Osteoblast (primary cell): ENCODE results near the gene CDH4. TPM values are rescaled to one million over a fixed set of nuclear protein-coding genes. Genes with fewer than 3 reads are reported as not detected.

Source experiments
- DNase-seq: peaks from one replicate; pipeline ENCODE4 v3.0.0; 2011; ENCODE audit warnings: low spot score, mixed read lengths; ENCODE audit not compliant: insufficient read length; ENCODE audit errors: missing footprints
- H2AFZ ChIP-seq: 2 replicates; pipeline ENCODE4 v1.6.0; 2011; ENCODE audit warnings: mild to moderate bottlenecking, low read length
- H3K27ac ChIP-seq: 2 replicates; pipeline ENCODE4 v1.5.1; 2011; ENCODE audit warnings: mild to moderate bottlenecking, low read depth, low read length, moderate library complexity
- H3K27me3 ChIP-seq: 2 replicates; pipeline ENCODE4 v1.6.0; 2012; ENCODE audit warnings: mild to moderate bottlenecking, control low read depth, inconsistent platforms, low read length, moderate library complexity; ENCODE audit not compliant: insufficient read depth
- H3K36me3 ChIP-seq: 2 replicates; pipeline ENCODE4 v1.5.1; 2011; ENCODE audit warnings: mild to moderate bottlenecking, low read length, control low read depth, moderate library complexity; ENCODE audit not compliant: insufficient read depth
- H3K4me1 ChIP-seq: 2 replicates; pipeline ENCODE4 v1.5.1; 2011; ENCODE audit warnings: mild to moderate bottlenecking, low read length, control low read depth, moderate library complexity; ENCODE audit not compliant: insufficient read depth
- H3K4me2 ChIP-seq: 2 replicates; pipeline ENCODE4 v1.6.0; 2011; ENCODE audit warnings: mild to moderate bottlenecking, low read length; ENCODE audit not compliant: insufficient read depth
- H3K4me3 ChIP-seq: fragments of 200-600 bp; sonication (generic); 3 replicates; pipeline ENCODE4 v1.5.1; 2012; ENCODE audit warnings: mild to moderate bottlenecking, low read length, inconsistent platforms; ENCODE audit not compliant: insufficient read depth
- H3K79me2 ChIP-seq: 2 replicates; pipeline ENCODE4 v1.6.0; 2012; ENCODE audit warnings: mild to moderate bottlenecking, low read length, control low read depth, inconsistent platforms; ENCODE audit not compliant: insufficient read depth
- H3K9me3 ChIP-seq: 2 replicates; pipeline ENCODE4 v1.5.1; 2011; ENCODE audit warnings: low read depth, low read length, control low read depth
- H4K20me1 ChIP-seq: 2 replicates; pipeline ENCODE4 v1.6.0; 2012; ENCODE audit warnings: mild to moderate bottlenecking, low read length, control low read depth; ENCODE audit not compliant: insufficient read depth
- CTCF ChIP-seq: IDR thresholded peaks from 2 replicates; pipeline ENCODE4 v1.5.1; 2011; ENCODE audit warnings: mild to moderate bottlenecking, low read depth, low read length, moderate library complexity; ENCODE audit errors: extremely low read depth
- total RNA-seq: library from RNA; depleted of rRNA; stranded (reverse); fragments of >200 nt; gene quantifications from 2 replicates; pipeline ENCODE4 v1.2.3, GENCODE V29; 2012

Gene CDH4
- total RNA-seq, 1 donor: 1.1 TPM

- no peak overlapping the region for H3K4me2 ChIP-seq
- H3K4me1 ChIP-seq: no peaks in the 10 kb centered on the region
- no peak overlapping the region for H2AFZ ChIP-seq
- H3K9me3 ChIP-seq: no peaks in the 10 kb centered on the region
- no peaks in the 10 kb centered on the region for H3K79me2 ChIP-seq
- no peaks in the 10 kb centered on the region for H3K27me3 ChIP-seq
- H3K4me3 ChIP-seq: no peak overlapping the region
- H3K27ac ChIP-seq: no peak overlapping the region
- no peaks in the 10 kb centered on the region for H4K20me1 ChIP-seq
- DNase-seq: no peak
- no peak for TF ChIP-seq CTCF
- H3K36me3 ChIP-seq: no peaks in the 10 kb centered on the region
Measured at GRCh38 chr20:61487346-61487996, 235.4 kb downstream of the CDH4 start.

- no peak overlapping the region for H3K4me2 ChIP-seq
- no peak overlapping the region for H3K27ac ChIP-seq
- no peaks in the 10 kb centered on the region for H3K9me3 ChIP-seq
- no peak overlapping the region for H2AFZ ChIP-seq
- no peak for DNase-seq
- no peaks in the 10 kb centered on the region for H3K36me3 ChIP-seq
- no peak overlapping the region for H3K4me3 ChIP-seq
- no peaks in the 10 kb centered on the region for H3K4me1 ChIP-seq
- TF ChIP-seq CTCF: no peak
- no peaks in the 10 kb centered on the region for H3K79me2 ChIP-seq
- H4K20me1 ChIP-seq: no peaks in the 10 kb centered on the region
- no peaks in the 10 kb centered on the region for H3K27me3 ChIP-seq
Measured at GRCh38 chr20:61487997-61488371, 235.9 kb downstream of the CDH4 start.

GRCh38 chr20:61490721-61491120 is 238.7 kb downstream of the CDH4 start:
- H3K4me3 ChIP-seq: no peak overlapping the region
- no peak overlapping the region for H3K4me2 ChIP-seq
- H3K79me2 ChIP-seq: no peaks in the 10 kb centered on the region
- no peaks in the 10 kb centered on the region for H3K27me3 ChIP-seq
- H3K27ac ChIP-seq: no peak overlapping the region
- H4K20me1 ChIP-seq: no peaks in the 10 kb centered on the region
- H3K36me3 ChIP-seq: no peaks in the 10 kb centered on the region
- no peaks in the 10 kb centered on the region for H3K9me3 ChIP-seq
- no peaks in the 10 kb centered on the region for H3K4me1 ChIP-seq
- no peak for DNase-seq
- TF ChIP-seq CTCF: no peak
- no peak overlapping the region for H2AFZ ChIP-seq

- H4K20me1 ChIP-seq: no peaks in the 10 kb centered on the region
- DNase-seq: no peak
- no peaks in the 10 kb centered on the region for H3K4me1 ChIP-seq
Measured at GRCh38 chr20:61492065-61492464, 240.0 kb downstream of the CDH4 start.

More at GRCh38 chr20:61492065-61492464, 240.0 kb downstream of the CDH4 start:
- H3K4me2 ChIP-seq: no peak overlapping the region
- H3K36me3 ChIP-seq: no peaks in the 10 kb centered on the region
- H3K27me3 ChIP-seq: no peaks in the 10 kb centered on the region
- H3K4me3 ChIP-seq: no peak overlapping the region
- no peaks in the 10 kb centered on the region for H3K9me3 ChIP-seq
- H2AFZ ChIP-seq: no peak overlapping the region
- H3K27ac ChIP-seq: no peak overlapping the region
- no peak for TF ChIP-seq CTCF
- H3K79me2 ChIP-seq: no peaks in the 10 kb centered on the region
